ENCODE data around the gene TOX3. TPM values are rescaled to one million over a fixed set of nuclear protein-coding genes. Genes with fewer than 3 reads are reported as not detected.
A peak's percentile ranks its signal among the peaks of the same experiment; 100 is the strongest.

TOX3 gene
- total and polyA plus RNA-seq, 2 of the 13 experiments (the other 11 are each of a cell fraction or from before 2014, with no cell fraction given), result 14.5 to 98.6 TPM

- no peak for TF ChIP-seq ZNF770 (CRISPR knock-in tag; IDR thresholded peaks at IDR 0.05)
- peak; percentile 81 for TF ChIP-seq ZNF136 (CRISPR knock-in tag; IDR thresholded peaks at IDR 0.05; ENCODE audit: low read depth)
- no peak for TF ChIP-seq ZNF432 (CRISPR knock-in tag; IDR thresholded peaks at IDR 0.05; ENCODE audit: borderline replicate concordance)
- TF ChIP-seq SRF (IDR thresholded peaks at IDR 0.05; ENCODE audit: low read depth, low read length), result no peak
- TF ChIP-seq ZBED4 (CRISPR knock-in tag; IDR thresholded peaks at IDR 0.05; ENCODE audit: borderline replicate concordance), result peak; percentile 94; the same call in 1 of the 2 replicates
- TF ChIP-seq HNF1A (IDR thresholded peaks at IDR 0.05; ENCODE audit: low read depth), result peak; percentile 77
- peak; percentile 92; the same call in 1 of the 2 replicates for TF ChIP-seq HNF1A (CRISPR knock-in tag; IDR thresholded peaks at IDR 0.05; ENCODE audit: borderline replicate concordance)
- no peak for TF ChIP-seq ZBTB14 (CRISPR knock-in tag; IDR thresholded peaks at IDR 0.05)
- TF ChIP-seq TRIM22 (IDR thresholded peaks at IDR 0.05), result no peak
- TF ChIP-seq NKX3-1 (CRISPR knock-in tag; IDR thresholded peaks at IDR 0.05), result peak; percentile 66; the same call in 1 of the 2 replicates
- 0 out of 2 replicates have a peak, but pooled peaks have one; percentile 33 for TF ChIP-seq YEATS4 (CRISPR knock-in tag; IDR thresholded peaks at IDR 0.05; ENCODE audit: borderline replicate concordance)
- no peak for TF ChIP-seq ZNF33B (CRISPR knock-in tag; IDR thresholded peaks at IDR 0.05)
- TF ChIP-seq FOXK1 (CRISPR knock-in tag; IDR thresholded peaks at IDR 0.05; ENCODE audit: borderline replicate concordance, low read depth), result peak; percentile 83; the same call in 1 of the 2 replicates
- TF ChIP-seq E2F2 (CRISPR knock-in tag; IDR thresholded peaks at IDR 0.05; ENCODE audit: borderline replicate concordance), result no peak
Measured at GRCh38 chr16:52408191-52408845, 138.6 kb downstream of the TOX3 start (continued).
